PC-9 (cell line): ENCODE measurements around the gene SLC25A33. TPM values are rescaled to one million over a fixed set of nuclear protein-coding genes. Genes with fewer than 3 reads are reported as not detected.

Source experiments
- BruUV-seq: library from RNA; stranded (reverse); fragments of 400-500 nt; replicated peaks from 2 replicates; lab custom pipeline; 2021; lab: Mats Ljungman, UMichigan
- CTCF ChIA-PET: fragments of 300-600 bp; sonication (Branson Sonifier 250); formaldehyde crosslinking; loops from one replicate; lab custom pipeline; 2022; ENCODE audit warnings: antibody characterized with exemption; lab: Charles Lee
- POLR2A ChIA-PET: fragments of 300-600 bp; sonication (Branson Sonifier 250); formaldehyde crosslinking; loops from one replicate; lab custom pipeline; 2022; ENCODE audit warnings: antibody characterized with exemption; ENCODE audit not compliant: unreplicated experiment; lab: Charles Lee
- DNase-seq, 2 experiments: peaks; one replicate each; pipeline versions ENCODE4 v3.0.0 to v3.0.0-alpha.2; 2015 to 2022; ENCODE audit warnings: mixed read lengths in 1 of 2
- H2AFZ ChIP-seq: fragments of 200-600 bp; sonication (generic); 2 replicates; pipeline ENCODE4 v1.8.1; 2017; ENCODE audit warnings: antibody characterized with exemption
- H3F3A ChIP-seq: fragments of 200-600 bp; sonication (generic); 2 replicates; pipeline ENCODE4 v1.8.1; 2017; ENCODE audit warnings: antibody characterized with exemption, mild to moderate bottlenecking, low read depth; ENCODE audit not compliant: insufficient read depth
- H3K27ac ChIP-seq: fragments of 200-600 bp; sonication (generic); 2 replicates; pipeline ENCODE4 v1.6.1; 2016; ENCODE audit warnings: mixed run types
- H3K27me3 ChIP-seq: fragments of 200-600 bp; sonication (generic); 2 replicates; pipeline ENCODE4 v1.6.1; 2016; ENCODE audit warnings: low read depth, mixed run types; ENCODE audit not compliant: insufficient read depth
- H3K36me3 ChIP-seq: fragments of 200-600 bp; sonication (generic); 2 replicates; pipeline ENCODE4 v1.6.1; 2016; ENCODE audit warnings: low read depth, mixed run types
- H3K4me1 ChIP-seq: fragments of 200-600 bp; sonication (generic); replicated peaks from 2 replicates; pipeline ENCODE4 v1.6.1; 2016; ENCODE audit warnings: mixed run types; ENCODE audit not compliant: insufficient read depth
- H3K4me2 ChIP-seq: fragments of 200-600 bp; sonication (generic); 2 replicates; pipeline ENCODE4 v1.6.1; 2017; ENCODE audit warnings: mixed run types
- H3K4me3 ChIP-seq: fragments of 200-600 bp; sonication (generic); 2 replicates; pipeline ENCODE4 v1.6.1; 2016; ENCODE audit warnings: mixed run types
- H3K79me2 ChIP-seq: fragments of 200-600 bp; sonication (generic); 2 replicates; pipeline ENCODE4 v1.6.1; 2017; ENCODE audit warnings: low read depth, mixed run types
- H3K9me2 ChIP-seq: fragments of 200-600 bp; sonication (generic); 2 replicates; pipeline ENCODE4 v1.8.1; 2017; ENCODE audit warnings: mild to moderate bottlenecking; ENCODE audit not compliant: insufficient read depth
- H3K9me3 ChIP-seq: fragments of 200-600 bp; sonication (generic); 2 replicates; pipeline ENCODE4 v1.8.1; 2016; ENCODE audit warnings: low read depth; ENCODE audit not compliant: insufficient read depth
- H4K20me1 ChIP-seq: fragments of 200-600 bp; sonication (generic); 2 replicates; pipeline ENCODE4 v1.8.1; 2017; ENCODE audit not compliant: insufficient read depth
- CTCF ChIP-seq: fragments of 200-600 bp; sonication (generic); conservative IDR thresholded peaks from 2 replicates; pipeline ENCODE4 v1.6.1; 2017; ENCODE audit warnings: mixed run types, antibody characterized with exemption, mild to moderate bottlenecking, moderate library complexity
- EZH2 ChIP-seq: fragments of 200-600 bp; sonication (generic); IDR thresholded peaks from 2 replicates; pipeline ENCODE4 v1.8.0; 2017; ENCODE audit warnings: antibody characterized with exemption, low read depth
- intact Hi-C: fragments of 100-400 bp; cut with micrococcal nuclease; formaldehyde crosslinking; loops from one replicate; pipeline ENCODE4 v1.10.0; 2022; ENCODE audit not compliant: unreplicated experiment
- total RNA-seq: library from RNA; stranded (reverse); gene quantifications from 2 replicates; pipeline ENCODE4 v1.2.3, GENCODE V29; 2021

SLC25A33 gene
- total RNA-seq, 1 experiment from 2014 or later = 3.0 TPM

GRCh38 chr1:9606458-9606857, 67.2 kb downstream of the SLC25A33 start:
- Histone ChIP-seq H3K36me3 (no peaks in the 10 kb centered on the region), H3K4me1 (no peaks in the 10 kb centered on the region), H3K27me3 (no peaks in the 10 kb centered on the region), H3K79me2 (no peaks in the 10 kb centered on the region), H2AFZ (no peak overlapping the region), H3F3A (no peaks in the 10 kb centered on the region), H3K4me3 (no peak overlapping the region), H3K9me2 (no peaks in the 10 kb centered on the region), H3K9me3 (no peaks in the 10 kb centered on the region), H4K20me1 (no peaks in the 10 kb centered on the region), H3K27ac (no peak overlapping the region), H3K4me2 (no peak overlapping the region)
- BruUV-seq = no TSS peak
- DNase-seq = no peak
- POLR2A ChIA-PET = no interaction called here
- CTCF ChIA-PET = no interaction called here
- TF ChIP-seq EZH2 = no peak
- TF ChIP-seq CTCF = no peak
- intact Hi-C loops = no loop called here

GRCh38 chr1:9606948-9607347, 67.7 kb downstream of the SLC25A33 start:
- H3K79me2 ChIP-seq = no peaks in the 10 kb centered on the region
- H3K9me2 ChIP-seq = no peaks in the 10 kb centered on the region
- no peaks in the 10 kb centered on the region for H3K36me3 ChIP-seq
- ChIA-PET CTCF (no interaction called here), POLR2A (no interaction called here)
- no peak overlapping the region for H3K27ac ChIP-seq
- intact Hi-C loops = no loop called here
- H3F3A ChIP-seq = no peaks in the 10 kb centered on the region
- H3K9me3 ChIP-seq = no peaks in the 10 kb centered on the region
- no peaks in the 10 kb centered on the region for H3K4me1 ChIP-seq
- no peak overlapping the region for H3K4me3 ChIP-seq
- no peak overlapping the region for H3K4me2 ChIP-seq
- TF ChIP-seq EZH2 (no peak), CTCF (no peak)
- no TSS peak for BruUV-seq
- no peak overlapping the region for H2AFZ ChIP-seq
- H3K27me3 ChIP-seq = no peaks in the 10 kb centered on the region
- H4K20me1 ChIP-seq = no peaks in the 10 kb centered on the region
- DNase-seq = no peak

- Histone ChIP-seq H4K20me1 (no peaks in the 10 kb centered on the region), H3K79me2 (no peaks in the 10 kb centered on the region), H3K4me3 (no peak overlapping the region), H3K9me2 (no peaks in the 10 kb centered on the region), H3K27ac (no peak overlapping the region), H3F3A (no peaks in the 10 kb centered on the region), H2AFZ (no peak overlapping the region), H3K4me1 (no peaks in the 10 kb centered on the region), H3K27me3 (no peaks in the 10 kb centered on the region), H3K36me3 (no peaks in the 10 kb centered on the region), H3K9me3 (no peaks in the 10 kb centered on the region), H3K4me2 (no peak overlapping the region)
- ChIA-PET CTCF (no interaction called here), POLR2A (no interaction called here)
- TF ChIP-seq CTCF (no peak), EZH2 (no peak)
- intact Hi-C loops = no loop called here
- no TSS peak for BruUV-seq
- no peak for DNase-seq
Measured at GRCh38 chr1:9607352-9607751, 68.1 kb downstream of the SLC25A33 start.
